ENCODE results near the gene PLEKHO2. TPM values are rescaled to one million over a fixed set of nuclear protein-coding genes. Genes with fewer than 3 reads are reported as not detected.
A peak's percentile ranks its signal among the peaks of the same experiment; 100 is the strongest.

PLEKHO2 gene
- total and polyA plus RNA-seq, 2 of the 13 experiments (the other 11 are each of a cell fraction or from before 2014, with no cell fraction given), result 3.8 to 4.8 TPM

DNA sequence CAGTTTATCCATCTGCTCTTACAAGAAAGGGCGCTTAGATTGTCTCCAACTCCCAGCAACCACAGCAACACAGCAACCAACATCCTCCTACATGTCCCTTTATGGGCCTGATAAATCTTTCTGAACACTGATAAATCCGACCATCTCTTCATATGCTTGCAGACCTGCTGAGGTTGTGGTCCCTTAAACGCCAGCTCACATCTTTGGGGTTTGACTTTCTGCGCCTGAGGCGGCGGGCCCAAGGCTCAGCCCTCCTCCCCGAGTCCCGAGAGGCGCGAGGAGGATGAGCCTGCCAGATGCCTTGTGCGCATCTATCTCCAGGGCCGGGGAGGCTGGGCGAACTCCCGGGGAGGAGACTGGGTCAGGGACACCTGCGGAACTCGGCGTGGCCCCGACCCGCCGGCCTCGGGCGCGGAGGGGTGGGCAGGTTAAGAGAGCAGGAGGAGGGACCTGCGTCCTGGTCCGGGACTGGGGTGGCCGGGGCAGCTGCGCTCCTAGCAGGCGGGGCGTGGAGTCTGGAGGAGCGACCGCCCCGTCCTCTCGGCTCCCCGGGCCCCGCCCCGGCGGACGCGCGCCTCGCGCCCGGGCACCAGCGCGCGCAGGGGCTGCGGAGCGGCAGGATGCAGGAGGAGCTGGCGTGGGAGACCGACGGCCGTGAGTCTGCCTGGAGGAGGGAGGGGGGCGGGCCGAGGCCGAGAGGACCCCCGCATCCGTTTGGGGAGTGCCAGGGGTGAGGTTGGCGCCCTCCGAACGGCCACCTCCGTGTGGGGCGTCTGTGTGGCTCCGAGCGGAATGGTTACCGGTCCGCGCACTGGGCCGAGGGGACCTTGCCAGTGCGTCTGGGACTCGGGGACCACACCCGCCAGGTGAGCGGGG, 69.8 kb downstream of the PLEKHO2 start, which contains the start of gene ANKDD1A:
ANKDD1A (plus strand) TSS at position 592 of the 876 bp plus-strand sequence; CDS start at position 621, 29 bp downstream.
- Histone ChIP-seq H3K9ac (ENCODE audit: insufficient read depth, low read depth, low read length) (no peak within 1 kb of the TSS), H2AFZ (ENCODE audit: low read length) (no peak within 1 kb of the TSS), H3K4me1 (ENCODE audit: insufficient read depth, low read length) (peaks cover 14% of the 10 kb centered on the region), H3K4me3 (replicated peaks in 1 of 3; ENCODE audit: insufficient read depth in 1 of 3, low read depth in 2 of 3, low read length in 3 of 3) (peak within 1 kb of the TSS; percentile 39 to 64 (median 40); a peak in 4 of 6 replicates), H3K27me3 (ENCODE audit: control insufficient read depth in 1 of 2, insufficient read depth in 2 of 2, low read length in 2 of 2) (peaks cover 6 to 32% of the 10 kb centered on the region in 2 experiments; a peak in 3 of 5 replicates), H4K20me1 (ENCODE audit: insufficient read depth, low read length) (no peaks in the 10 kb centered on the region), H3K36me3 (replicated peaks in 1 of 2; ENCODE audit: control insufficient read depth in 1 of 2, insufficient read depth in 2 of 2, low read length in 2 of 2) (no peaks in the 10 kb centered on the region), H3K79me2 (ENCODE audit: insufficient read depth, low read length) (no peaks in the 10 kb centered on the region), H3K27ac (ENCODE audit: extremely low read length, insufficient read depth, low read length) (no peak within 1 kb of the TSS), H3K9me3 (ENCODE audit: low read length) (no peaks in the 10 kb centered on the region), H3K4me2 (ENCODE audit: low read depth, low read length) (peak within 1 kb of the TSS; percentile 62)
- BruUV-seq (replicated peaks), result no TSS peak
- WGBS (ENCODE audit: low lambda C conversion rate), result 36% methylated on average over 29 of the region's 72 CpGs
- TF ChIP-seq ZNF777 (CRISPR knock-in tag; IDR thresholded peaks at IDR 0.05) (peak; percentile 48; the same call in 1 of the 2 replicates), GABPB1 (CRISPR knock-in tag; IDR thresholded peaks at IDR 0.05) (peak; percentile 24; the same call in 1 of the 2 replicates), GATA4 (IDR thresholded peaks at IDR 0.05; ENCODE audit: borderline replicate concordance, low read depth) (no peak), CBX2 (IDR thresholded peaks at IDR 0.05; ENCODE audit: low read depth, low read length) (no peak), CBX2 (CRISPR knock-in tag; IDR thresholded peaks at IDR 0.05; ENCODE audit: low read depth) (no peak), HNRNPLL (IDR thresholded peaks at IDR 0.05; ENCODE audit: low read depth, low read length, poor library complexity, severe bottlenecking) (peak; percentile 35)
- TF ChIP-seq, protein P1, sequence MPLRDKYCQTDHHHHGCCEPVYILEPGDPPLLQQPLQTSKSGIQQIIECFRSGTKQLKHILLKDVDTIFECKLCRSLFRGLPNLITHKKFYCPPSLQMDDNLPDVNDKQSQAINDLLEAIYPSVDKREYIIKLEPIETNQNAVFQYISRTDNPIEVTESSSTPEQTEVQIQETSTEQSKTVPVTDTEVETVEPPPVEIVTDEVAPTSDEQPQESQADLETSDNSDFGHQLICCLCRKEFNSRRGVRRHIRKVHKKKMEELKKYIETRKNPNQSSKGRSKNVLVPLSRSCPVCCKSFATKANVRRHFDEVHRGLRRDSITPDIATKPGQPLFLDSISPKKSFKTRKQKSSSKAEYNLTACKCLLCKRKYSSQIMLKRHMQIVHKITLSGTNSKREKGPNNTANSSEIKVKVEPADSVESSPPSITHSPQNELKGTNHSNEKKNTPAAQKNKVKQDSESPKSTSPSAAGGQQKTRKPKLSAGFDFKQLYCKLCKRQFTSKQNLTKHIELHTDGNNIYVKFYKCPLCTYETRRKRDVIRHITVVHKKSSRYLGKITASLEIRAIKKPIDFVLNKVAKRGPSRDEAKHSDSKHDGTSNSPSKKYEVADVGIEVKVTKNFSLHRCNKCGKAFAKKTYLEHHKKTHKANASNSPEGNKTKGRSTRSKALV (CRISPR knock-in tag; IDR thresholded peaks at IDR 0.05), result peak; percentile 57; the same call in 1 of the 2 replicates
- TF ChIP-seq, protein P2, sequence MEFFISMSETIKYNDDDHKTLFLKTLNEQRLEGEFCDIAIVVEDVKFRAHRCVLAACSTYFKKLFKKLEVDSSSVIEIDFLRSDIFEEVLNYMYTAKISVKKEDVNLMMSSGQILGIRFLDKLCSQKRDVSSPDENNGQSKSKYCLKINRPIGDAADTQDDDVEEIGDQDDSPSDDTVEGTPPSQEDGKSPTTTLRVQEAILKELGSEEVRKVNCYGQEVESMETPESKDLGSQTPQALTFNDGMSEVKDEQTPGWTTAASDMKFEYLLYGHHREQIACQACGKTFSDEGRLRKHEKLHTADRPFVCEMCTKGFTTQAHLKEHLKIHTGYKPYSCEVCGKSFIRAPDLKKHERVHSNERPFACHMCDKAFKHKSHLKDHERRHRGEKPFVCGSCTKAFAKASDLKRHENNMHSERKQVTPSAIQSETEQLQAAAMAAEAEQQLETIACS (CRISPR knock-in tag; IDR thresholded peaks at IDR 0.05), result peak; percentile 57
- DNase-seq (ENCODE audit: low spot score) (no peak), ATAC-seq (peak; percentile 71), FAIRE-seq (no peak)
- CTCF ChIA-PET (ENCODE audit: low intra/inter-chr PET ratio, low total read pairs), result no interaction called here
- POLR2A ChIA-PET, result no interaction called here
- intact Hi-C loops (cut with micrococcal nuclease; ENCODE audit: unreplicated experiment) (no loop called here), in situ Hi-C loops (cut with HindIII; ENCODE audit: extremely low pct_ligation_motif_present, low pct_unique_long_range_greater_than_20kb) (no loop called here)
